Left lobe of liver (tissue), 2 donors: ENCODE data around the gene TREH. TPM values are rescaled to one million over a fixed set of nuclear protein-coding genes. Genes with fewer than 3 reads are reported as not detected.
"Not testable (repeated sequence)": the region's sequence is repeated elsewhere in the genome, so short reads cannot be mapped to it uniquely, and the experiment has no call there.

Source experiments
- ATAC-seq: fragments of 200-7000 bp; cut with Tn5 transposase; one replicate; pipeline ENCODE4 v1.9.1; 2020; ENCODE audit warnings: mild to moderate bottlenecking, moderate library complexity
- DNase-seq: peaks from one replicate; pipeline ENCODE4 v3.0.0-alpha.2; 2020; ENCODE audit warnings: low spot score
- total RNA-seq: library from RNA; stranded (reverse); gene quantifications from one replicate; pipeline ENCODE4 v1.2.1, GENCODE V29; 2021
- donor health status: DM: no; HTN: no; CAD: no; lungs with moderate emphysema.
- donor health status: DM: no; HTN: yes; CAD: no.

The TREH gene
- total RNA-seq, 1 donor from 2014 or later, result 3.4 TPM

DNA sequence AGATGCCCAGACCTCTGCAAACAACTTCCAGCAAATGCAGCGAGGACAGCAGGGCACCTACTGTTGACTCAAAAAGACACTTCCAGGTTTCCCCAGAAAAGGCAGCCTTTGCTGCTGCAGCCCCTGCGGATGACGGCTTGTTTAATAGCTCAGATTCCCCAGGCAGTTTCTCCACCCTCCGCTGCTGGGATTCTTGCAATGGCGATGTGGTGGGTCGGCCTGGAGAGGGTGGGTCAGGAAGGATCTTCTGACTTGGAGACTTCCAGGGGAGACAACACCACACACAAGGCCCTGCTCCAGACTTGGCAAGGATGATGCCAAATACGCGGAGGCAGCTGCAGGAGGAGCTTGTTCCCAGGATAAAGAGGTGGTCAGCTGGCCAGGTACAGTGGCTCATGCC lies 17.9 kb upstream of the TREH start:
- DNase-seq (no peak), ATAC-seq (no peak)

DNA sequence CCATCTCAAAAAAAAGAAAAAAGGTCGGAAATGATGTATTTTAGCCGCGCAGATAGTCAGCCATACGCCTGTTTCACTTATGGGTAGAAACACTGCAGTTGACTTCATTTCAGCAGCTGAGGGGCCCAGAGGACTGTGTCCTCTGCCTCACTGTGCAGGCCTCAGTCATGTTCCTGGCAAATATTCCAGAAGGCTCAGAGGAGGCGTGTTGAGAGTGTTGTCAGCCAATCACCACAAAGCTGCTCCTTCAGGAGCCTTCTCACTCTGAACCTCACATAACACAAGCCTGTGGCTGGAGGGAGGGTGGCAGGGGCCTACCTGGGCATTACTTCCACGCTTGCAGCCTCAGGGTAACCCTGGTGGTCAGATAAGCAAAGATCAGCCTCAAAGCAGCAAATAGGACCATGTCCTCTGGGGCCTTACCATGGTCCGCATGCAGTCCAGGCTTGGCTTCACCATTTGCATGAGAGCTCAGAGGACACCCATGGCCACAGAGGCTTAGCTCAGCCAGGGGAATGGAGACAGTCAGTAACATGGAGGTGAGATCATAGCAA lies 17.3 kb upstream of the TREH start:
- ATAC-seq, result no peak

DNA sequence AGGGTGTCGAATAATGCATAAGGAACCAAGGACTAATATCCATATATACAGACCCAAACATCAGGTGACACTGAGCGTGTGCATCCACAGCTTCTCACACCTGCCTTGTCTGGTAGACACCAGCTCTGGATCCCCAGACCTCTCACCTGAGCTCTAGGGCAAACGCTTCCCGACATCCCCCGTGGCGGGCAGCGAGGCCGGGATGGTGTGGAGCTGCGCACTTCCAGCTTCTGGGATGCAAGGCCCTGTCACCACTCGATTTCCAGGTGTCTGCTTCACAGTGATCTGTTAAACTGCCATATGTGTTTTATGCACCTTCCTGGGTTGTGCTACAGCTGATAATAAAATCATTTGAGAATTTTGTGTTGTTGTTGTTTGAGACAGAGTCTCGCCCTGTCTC lies 15.3 kb upstream of the TREH start:
- ATAC-seq, result no peak
- no peak for DNase-seq

More for the DNA sequence above, 17.3 kb upstream of the TREH start:
- no peak for DNase-seq

DNA sequence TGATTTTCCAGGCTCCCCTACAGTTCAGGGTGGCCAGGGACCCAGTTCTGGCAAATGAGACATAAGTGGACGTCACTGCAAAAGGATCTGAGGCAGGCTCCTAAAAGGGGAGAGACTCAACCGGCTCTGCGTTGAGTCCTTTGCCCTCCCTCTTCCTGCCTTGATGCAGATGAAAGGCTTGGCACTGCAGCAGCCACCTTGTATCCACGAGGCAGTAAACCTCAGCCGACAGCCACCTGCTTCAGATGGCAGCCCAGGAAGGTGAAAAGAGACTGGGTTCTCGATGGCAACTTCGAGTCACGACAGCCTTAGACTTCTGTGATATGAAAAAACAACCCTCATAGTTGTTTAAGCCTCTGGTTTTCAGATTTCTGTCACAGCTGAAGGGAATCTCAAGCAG lies 14.7 kb upstream of the TREH start:
- ATAC-seq (no peak), DNase-seq (no peak)

DNA sequence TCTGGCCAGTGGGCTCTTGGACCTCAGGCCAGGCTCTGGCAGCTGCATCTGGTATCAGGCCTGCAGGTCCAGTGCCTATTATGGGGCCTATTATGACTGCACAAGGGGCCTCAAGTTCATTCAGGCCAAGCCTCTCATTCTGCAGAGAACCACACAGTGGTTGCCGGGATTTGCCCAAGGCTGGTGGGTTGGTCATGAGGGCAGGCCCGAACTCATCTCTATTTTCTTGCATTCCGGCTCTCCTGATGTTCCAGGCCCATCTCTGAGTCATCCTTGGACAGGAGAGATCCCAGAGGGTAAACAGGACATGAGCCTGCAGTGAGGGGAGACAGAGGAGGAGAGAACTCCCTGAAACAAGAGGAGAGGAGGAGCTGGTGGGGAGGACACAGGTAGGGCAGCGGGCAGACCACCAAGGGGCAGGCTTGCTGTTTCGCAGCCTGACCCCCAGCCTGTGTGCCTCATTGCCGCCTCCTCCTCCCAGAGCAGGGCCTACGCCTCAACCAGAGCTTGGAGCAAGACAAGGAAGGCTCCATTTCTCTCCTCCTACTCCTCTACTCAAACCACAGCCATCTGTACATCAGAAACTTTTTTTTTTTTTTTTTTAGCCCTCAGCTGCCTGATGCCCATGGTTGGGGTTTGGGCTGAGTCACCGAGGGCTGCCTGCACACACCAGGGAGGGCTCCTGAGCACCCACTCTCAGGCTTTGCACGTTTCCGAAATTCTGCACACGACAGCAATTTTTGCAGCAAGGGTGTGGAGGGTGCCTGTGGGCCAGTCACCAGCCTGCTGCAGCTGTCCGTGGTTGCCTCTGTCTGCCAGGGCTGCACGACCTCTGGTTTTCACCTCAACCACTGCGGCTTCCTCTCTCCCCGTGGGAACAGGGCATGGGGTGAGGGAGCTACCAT lies 12.7 kb upstream of the TREH start:
- no peak for ATAC-seq
- DNase-seq, result no peak

DNA sequence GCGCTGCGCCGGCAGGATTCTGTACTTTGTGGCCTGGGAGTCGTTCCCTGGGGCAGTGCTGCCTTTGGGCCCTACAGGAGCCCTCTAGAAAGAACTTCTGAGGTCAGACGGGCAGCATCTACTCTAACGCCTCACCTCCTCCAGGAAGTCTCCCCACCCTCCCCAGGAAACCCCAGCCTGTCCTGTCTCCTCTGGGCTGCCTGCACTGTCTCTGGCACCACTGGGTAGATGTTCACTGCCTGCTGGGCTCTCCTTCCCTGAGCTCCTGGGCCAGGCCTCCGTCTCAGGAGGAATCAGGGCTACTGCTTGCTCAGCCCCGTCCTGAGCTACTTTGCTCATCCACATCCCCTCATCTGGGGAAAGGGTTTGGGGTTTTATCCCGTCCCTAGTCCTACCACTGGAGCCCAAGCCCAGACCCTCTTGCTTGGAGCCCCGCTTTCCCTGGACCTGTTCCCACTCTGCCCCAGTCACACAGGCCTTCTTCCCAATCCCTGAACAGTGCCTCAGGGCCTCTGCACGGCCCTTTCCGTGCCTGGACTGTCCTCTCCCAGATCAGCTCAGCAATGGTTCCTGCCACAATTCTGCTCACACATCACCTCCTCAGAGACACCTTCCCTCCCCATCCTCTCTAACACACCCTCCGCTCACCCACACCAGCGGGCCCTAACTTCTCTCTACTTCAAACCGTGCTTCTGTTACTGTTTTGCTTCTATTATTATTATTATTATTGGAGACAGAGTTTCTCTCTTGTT lies 11.3 kb upstream of the TREH start:
- DNase-seq, result no peak
- ATAC-seq, result no peak

DNA sequence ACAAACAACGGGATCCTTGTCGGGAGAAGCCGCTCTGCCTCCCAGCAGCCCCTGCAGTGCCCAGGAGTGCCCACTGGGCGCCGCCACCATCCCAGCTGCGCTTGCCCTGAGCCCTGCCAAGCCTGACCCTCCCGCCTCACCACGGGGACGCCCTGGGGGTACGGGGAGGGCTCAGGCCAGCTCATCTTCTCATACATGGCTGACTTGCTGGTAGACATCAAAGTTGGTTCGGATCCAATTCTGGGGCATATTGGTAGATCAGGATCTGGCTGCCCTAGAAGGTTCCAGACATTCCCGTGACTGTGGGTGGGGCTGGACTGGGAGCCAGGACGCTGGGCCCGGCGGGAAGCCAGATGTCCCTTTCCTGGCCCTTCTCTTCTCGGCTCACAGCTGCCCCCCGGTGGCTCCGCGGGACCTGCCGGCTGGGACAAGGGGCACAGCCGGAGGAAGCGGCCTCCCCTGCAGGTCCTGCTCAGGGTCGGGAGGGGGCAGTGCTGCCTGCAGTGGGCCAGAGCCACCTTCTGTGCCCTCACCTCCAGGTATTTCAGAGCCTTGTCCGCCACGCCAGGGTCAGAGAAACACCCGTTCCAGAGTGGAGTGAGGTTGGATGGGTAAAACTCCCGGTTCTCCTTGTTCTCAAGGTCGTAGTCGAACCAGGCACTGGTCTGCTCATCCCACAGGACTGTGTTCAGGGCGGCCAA lies 10.6 kb upstream of the TREH start:
- DNase-seq (peak; percentile 99), ATAC-seq (peak; percentile 96)

DNA sequence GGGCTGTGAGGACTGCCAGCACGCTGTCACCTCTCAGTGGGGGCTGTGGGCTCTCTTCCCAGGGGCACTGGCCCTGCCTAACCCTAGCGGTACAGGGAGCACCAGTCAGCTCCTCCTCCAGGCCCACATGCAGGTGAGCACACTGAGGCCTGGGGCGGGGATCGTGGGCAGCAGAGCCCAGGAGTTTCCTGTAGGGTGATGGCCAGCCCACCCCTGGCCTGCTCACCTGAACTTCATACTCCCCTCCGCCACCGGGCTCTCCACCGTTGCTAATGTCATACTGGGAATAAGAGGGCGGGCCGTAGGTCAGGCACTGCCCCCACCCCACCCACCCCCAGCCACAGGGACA lies 10.0 kb upstream of the TREH start:
- ATAC-seq (peak; percentile 12), DNase-seq (no peak)

DNA sequence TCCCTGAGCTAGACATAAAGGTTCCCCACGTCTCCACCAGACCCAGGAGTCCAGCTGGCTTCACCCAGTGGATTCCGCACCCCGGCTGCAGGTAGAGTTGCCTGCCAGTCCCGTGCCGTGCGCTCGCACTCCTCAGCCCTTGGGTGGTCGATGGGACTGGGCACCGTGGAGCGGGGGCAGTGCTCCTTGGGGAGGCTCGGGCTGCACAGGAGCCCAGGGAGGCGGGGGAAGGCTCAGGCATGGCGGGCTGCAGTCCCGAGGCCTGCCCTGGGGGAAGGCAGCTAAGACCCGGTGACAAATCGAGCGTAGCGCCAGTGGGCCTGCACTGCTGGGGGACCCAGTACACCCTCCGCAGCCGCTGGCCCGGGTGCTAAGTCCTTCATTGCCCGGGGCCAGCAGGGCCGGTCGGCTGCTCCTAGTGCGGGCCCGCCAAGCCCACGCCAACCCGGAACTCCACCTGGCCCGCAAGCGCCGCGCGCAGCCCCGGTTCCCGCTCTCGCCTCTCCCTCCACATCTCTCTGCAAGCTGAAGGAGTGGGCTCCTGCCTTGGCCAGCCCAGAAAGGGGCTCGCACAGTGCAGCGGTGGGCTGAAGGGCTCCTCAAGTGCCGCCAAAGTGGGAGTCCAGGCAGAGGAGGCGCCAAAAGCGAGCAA lies 9.5 kb upstream of the TREH start:
- DNase-seq (no peak), ATAC-seq (no peak)

DNA sequence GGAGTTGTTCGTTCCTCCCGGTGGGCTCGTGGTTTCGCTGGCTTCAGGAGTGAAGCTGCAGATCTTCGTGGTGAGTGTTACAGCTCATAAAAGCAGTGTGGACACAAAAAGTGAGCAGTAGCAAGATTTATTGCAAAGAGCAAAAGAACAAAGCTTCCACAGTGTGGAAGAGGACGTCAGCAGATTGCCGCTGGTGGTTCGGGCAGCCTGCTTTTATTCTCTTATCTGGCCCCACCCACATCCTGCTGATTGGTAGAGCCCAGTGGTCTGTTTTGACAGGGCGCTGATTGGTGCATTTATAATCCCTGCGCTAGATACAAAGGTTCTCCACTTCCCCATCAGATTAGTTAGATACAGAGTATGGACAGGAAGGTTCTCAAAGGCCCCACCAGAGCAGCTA lies 8.9 kb upstream of the TREH start:
- not testable (repeated sequence) for DNase-seq, ATAC-seq

DNA sequence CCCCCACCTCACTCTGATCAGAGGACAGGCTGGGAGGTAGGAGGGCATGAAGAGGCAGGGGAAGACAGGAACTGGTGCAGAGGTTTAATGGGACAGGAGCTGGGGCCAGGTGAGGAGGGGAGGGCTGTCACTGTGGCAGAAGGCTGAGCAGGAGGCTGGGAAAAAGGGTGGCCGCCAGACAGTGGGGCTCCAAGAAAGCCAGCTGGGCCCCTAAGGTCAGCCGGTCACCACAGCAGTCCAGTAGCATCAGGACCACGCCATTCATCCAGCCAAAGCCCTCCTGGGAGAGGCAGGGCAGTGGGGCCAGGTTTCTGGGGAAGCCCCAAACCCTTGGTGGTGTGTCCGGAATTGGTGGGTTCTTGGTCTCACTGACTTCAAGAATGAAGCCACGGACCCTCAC lies 8.5 kb upstream of the TREH start:
- ATAC-seq, result no peak
- no peak for DNase-seq

DNA sequence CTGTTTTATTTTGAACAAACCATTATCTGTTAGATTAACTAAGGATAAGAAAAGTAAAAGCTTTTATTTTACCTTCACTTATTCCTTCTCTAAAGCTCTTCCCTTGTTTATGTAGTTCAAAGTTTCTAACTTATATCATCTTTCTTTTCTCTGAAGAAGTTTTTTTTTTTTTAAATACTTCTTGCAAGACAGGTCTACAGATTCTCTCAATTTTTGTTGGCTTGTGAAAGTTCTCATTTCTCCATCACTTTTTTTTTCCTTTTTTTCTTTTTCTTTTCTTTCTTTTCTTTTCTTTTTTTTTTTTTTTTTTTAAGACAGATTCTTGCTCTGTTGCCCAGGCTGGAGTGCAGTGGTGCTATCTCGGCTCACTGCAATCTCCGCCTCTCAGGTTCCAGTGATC lies 4.7 kb upstream of the TREH start:
- ATAC-seq (no peak), DNase-seq (no peak)

DNA sequence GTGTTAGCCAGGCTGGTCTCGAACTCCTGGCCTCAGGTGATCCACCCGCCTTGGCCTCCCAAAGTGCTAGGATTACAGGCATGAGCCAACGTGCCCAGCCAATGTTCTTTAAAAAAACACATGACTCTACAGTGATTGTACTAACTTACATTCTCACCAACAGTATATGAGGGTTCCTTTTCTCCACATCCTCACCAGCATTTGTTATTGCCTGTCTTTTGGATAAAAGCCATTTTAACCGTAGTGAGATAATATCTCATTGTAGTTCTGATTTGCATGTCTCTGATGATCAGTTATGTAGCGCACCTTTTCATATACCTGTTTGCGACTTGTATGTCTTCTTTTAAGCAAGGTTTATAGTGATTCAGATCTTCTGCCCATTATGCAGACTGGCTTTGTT lies 3.5 kb upstream of the TREH start:
- not testable (repeated sequence) for ATAC-seq, DNase-seq

DNA sequence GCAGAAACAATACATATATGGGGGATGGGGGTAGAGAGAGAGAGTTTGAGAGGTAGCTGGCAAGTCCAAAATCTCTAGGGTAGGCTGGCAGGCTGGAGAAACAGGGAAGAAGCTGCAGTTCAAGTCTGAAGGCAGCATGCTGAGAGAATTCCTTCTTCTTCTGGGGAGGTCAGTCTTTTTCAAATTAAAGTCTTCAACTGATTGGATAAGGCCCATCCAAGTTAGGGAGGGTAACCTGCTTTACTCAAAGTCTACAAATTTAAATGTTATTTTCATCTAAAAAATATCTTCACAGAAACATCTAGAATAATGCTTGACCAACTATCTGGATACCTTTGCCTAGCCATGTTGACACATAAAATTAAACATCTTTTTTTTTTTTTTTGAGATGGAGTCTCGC lies 2.9 kb upstream of the TREH start:
- DNase-seq (no peak), ATAC-seq (no peak)

DNA sequence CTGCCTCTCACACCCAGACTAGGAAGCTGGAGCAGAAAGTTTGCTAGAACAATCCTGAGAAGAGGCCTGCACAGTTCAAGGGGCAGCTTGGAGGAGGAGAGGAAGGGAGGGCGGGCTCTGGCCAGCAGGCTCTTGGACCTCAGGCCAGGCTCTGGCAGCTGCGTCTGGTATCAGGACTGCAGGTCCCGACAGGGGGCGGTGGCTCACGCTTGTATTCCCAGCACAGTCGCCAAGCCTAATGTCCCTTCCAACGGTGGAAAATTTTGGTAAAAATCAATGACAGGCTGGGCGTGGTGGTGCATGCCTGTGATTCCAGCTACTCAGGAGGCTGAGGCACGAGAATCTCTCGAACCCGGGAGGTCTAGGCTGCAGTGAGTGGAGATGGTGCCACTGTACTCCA lies 542 bp downstream of the TREH start:
- ATAC-seq, result peak; percentile 85
- peak; percentile 81 for DNase-seq

DNA sequence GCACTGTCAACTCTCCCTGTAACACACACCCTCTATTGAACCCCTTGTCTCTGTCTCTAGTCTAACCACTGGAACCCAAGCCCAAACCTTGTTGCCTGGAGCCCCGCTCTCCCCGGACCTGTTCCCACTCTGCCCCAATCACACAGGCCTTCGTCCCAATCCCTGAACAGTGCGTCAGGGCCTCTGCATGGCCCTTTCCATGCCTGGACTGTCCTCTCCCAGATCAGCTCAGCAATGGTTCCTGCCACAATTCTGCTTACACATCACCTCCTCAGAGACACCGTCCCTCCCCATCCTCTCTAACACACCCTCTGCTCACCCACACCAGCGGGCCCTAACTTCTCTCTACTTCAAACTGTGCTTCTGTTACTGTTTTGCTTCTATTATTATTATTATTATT lies 1.5 kb downstream of the TREH start:
- ATAC-seq, result no peak
- DNase-seq, result no peak

DNA sequence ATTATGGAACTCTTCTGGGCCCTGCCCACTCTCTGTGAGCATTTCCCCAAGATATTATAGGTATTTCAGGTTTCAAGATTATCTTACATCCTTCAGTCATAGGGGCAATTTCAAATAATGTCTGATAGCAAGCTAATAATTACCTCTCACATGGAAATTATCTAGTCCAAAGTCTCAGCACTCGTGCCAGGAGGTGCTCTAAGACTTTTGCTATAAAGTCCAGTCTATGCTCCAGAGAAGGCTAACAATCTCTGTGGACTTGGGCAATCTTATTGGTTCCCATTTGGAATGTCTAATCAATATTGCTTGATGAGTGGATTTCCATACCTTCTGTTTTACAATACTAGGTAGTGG lies 5.4 kb downstream of the TREH start:
- no peak for DNase-seq
- no peak for ATAC-seq

DNA sequence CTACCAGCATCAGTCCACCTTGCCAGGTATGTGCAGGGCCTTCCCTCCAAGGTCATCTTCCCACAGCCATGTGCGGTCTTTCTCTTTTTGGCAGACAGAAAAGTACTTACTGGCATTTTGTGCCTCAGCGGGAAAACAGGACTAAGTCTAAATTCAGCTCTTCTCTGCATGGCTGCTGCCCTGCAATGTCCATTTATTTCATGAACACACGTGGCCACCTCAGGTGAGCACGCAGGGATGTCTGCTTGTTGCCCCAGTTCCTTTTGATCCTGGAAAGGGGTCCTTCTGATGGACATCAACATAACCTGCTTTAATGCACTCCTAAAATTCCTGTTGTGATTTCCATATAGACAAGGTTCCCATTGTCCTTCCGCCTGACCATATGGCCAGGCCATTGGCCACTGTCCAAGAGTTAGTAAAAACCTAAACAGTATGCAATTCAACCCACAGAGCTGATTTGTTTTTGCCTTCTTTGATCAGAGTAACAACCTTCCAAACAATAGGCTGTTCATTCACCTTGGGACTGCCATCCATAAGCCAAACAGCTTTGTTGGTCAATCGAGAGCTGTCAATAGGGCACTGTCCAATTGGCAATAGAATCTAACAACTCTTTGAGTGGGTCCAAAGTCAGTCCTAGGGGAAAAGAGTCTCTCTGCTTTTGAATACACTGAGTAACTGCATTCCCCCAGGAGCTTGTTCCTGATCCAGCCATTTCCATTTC lies 5.9 kb downstream of the TREH start:
- peak; percentile 85 for ATAC-seq

DNA sequence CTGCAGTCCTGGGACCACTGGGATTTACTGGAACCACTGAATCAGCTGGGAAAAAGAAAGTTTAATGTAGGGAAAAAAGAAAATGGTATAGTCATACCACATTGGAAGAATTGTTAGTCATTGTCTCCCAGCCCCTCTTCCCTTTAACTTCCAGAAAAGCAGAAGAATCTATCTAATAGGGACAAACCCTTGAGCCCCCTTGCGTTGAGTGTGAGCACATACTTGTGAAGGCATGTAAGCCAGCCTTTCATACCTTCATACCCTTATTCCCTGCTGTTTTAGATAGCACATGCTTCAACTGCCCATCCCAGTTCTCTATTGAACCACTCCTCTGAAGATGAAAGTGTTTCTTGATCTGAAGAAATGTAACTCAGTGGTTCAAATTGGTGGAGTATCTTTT lies 6.6 kb downstream of the TREH start:
- ATAC-seq, result no peak
- no peak for DNase-seq

More for the DNA sequence above, 5.9 kb downstream of the TREH start:
- DNase-seq, result no peak

DNA sequence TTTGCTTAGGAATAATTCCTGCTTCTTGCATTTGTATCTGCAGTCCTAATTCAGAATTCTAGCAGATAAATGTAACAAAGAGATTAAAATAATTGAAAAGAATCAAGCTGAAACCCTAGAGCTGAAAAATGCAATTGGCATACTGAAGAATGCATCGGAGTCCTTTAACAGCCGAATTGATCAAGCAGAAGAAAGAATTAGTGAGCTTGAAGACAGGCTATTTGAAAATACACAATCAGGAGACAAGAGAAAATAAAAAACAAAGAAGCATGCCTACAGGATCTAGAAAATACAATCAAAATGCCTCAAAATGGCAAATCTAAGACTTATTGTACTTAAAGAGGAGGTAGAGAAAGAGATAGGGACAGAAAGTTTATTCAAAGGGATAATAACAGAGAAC lies 8.2 kb downstream of the TREH start:
- ATAC-seq (no peak), DNase-seq (no peak)
